Posterior vena cava (tissue), 2 donors: ENCODE measurements around the gene ARID4B. TPM values are rescaled to one million over a fixed set of nuclear protein-coding genes. Genes with fewer than 3 reads are reported as not detected.
"Not testable (repeated sequence)": the region's sequence is repeated elsewhere in the genome, so short reads cannot be mapped to it uniquely, and the experiment has no call there.

Experiments used
- DNase-seq: peaks from one replicate; pipeline ENCODE4 v3.0.0-alpha.2; 2020; ENCODE audit warnings: low spot score
- intact Hi-C, 2 donors: fragments of 100-400 bp; cut with DNase I; formaldehyde crosslinking; loops; one replicate each; pipeline versions ENCODE4 v1.14.1 to v1.14.2; 2022 to 2023
- total RNA-seq, 2 donors: library from RNA; stranded (reverse); fragmentation: NEBNext Ultra II Directional; extraction: Animal tissue kit (Norgen Biotek cat#: 25700); gene quantifications; one replicate each; pipeline ENCODE4 v1.2.1, GENCODE V29; 2021
- donor health status: DM: yes; HTN: yes; CAD: no.
- donor health status: DM: yes; HTN: yes; CAD: no.

Gene ARID4B
- total RNA-seq, 2 donors from 2014 or later, result 28.5 to 33.2 TPM

DNA sequence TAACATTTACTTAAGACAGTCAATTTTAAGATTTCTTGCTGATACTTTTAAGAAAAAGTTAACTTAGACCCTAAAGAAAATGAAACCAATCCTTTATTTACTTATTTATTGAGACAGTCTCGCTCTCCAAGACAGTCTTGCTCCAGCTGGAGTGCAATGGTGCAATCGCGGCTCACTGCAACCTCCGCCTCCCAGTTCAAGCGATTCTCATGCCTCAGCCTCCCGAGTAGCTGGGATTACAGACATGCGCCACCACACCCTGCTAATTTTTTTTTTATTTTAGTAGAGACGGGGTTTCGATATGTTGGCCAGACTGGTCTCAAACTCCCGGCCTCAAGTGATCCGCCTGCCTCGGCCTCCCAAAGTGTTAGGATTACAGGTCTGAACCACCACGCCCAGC, 44.3 kb downstream of the ARID4B start:
- DNase-seq, result not testable (repeated sequence)

DNA sequence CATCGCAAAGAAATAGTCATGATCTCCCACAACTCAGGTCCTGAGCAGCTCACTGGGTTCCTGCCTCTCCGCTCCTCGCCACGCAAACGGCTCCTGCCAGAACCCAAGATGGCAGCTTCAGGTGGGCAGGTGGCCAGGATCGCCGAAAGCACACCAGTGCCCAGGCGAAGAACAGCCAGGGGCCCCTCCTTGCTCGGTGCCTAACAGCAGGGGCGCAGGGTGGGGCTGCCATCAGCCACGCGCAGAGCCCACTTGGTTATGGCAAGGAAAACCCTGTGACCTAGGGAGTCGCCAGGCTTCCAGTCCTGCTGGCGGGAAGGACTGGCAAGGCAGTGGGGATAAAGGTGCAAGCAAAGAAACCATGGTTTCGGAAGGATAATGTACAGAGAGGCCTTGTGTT, 47.5 kb downstream of the ARID4B start:
- intact Hi-C loops, result no loop called here
- no peak for DNase-seq

More for the DNA sequence above, 44.3 kb downstream of the ARID4B start:
- intact Hi-C loops, result not testable (repeated sequence)

DNA sequence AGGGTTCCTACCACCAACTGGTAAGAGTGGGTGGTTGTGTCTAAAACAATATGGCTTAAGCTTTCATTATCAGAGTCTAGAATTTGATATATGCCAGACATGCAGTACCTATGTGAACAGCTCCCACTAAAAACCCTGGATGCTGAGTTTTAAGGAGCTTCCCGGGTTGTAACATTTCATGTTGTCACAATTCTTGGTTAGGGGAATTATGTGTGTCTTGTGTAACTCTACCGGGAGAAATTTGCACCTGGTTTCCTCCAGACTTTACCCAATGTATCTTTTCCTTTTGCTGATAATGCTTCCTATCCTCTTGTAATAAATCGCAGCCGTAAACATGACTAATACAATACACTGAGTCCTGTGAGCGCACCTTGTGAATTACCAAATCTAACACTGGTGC, 48.3 kb downstream of the ARID4B start:
- intact Hi-C loops, result loop anchor here in 1 of 2 donors (10.0 kb wide), 1 partner anchor 45 kb away; the partner anchor contains the start of genes ARID4B and GGPS1
- no peak for DNase-seq

DNA sequence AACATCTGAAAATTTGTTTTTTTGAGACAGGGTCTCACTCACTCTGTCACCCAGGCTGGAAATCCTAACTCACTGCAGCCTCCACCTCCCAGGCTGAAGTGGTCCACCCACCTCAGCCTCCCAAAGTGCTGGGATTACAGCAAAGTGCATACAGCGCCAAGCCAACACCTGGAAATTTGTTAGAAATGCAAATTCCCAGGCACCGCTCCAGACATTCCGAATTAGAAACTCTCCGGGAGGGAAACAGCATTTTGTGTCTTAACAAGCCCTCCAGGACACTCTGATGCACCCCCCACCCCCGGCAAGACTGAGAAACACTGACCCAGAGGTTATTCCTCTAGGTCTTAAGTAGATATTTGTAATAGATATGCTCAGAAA, 49.1 kb downstream of the ARID4B start:
- DNase-seq, result no peak
- intact Hi-C loops, result loop anchor here in 1 of 2 donors (10.0 kb wide), 1 partner anchor 46 kb away; the partner anchor contains the start of genes ARID4B and GGPS1

DNA sequence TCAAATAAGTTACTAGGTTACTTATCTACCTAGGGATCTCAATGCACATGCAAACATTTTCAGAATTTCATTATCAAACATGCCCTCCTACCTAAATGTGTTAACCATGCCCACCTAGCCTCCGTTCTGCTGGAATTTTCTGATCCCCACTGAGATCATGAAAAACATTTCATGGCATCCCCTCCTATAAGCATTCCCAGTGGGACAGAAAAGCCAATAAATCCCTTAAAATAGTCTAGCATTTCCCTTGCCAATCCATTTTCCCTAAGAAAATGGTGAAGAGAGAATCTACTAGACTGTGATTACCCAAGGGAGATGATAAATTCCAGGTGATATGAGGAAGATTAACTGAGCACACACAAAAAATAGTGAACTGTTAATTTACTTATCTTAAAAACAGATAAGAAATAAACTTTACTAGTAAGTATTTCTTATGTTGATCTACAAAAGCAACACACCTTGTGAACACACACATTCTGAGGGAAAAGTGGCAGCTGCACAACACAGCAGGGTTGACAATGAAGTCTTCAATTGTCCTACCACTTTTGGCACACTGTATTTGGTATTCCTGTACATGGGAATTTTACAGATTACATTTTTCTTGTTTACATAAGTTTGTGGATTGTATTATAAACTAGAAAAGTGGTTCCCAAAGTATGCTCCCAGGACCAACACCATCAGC, 49.6 kb downstream of the ARID4B start:
- intact Hi-C loops, result loop anchor here in 1 of 2 donors (10.0 kb wide), 1 partner anchor 46 kb away; the partner anchor contains the start of genes ARID4B and GGPS1
- DNase-seq, result no peak

DNA sequence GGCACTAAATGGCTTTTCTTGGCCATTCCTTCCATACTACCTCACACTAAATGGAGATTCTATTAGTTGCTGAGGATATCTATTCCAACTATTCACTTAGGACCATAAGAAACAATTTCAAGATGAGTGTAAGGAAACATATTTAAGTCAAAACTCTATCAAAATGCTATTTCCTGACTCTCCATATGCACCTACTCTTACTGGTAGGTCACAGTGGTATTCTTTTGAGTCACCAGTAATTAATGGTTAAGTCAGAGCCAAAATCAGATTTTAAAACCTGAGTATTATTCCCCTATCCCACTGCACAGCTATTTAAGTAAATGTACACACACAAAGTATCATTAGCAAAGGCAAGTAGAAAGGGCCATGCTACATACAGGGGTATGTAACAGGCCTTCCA, 50.3 kb downstream of the ARID4B start:
- intact Hi-C loops, result loop anchor here in 1 of 2 donors (10.0 kb wide), 1 partner anchor 47 kb away; the partner anchor contains the start of genes ARID4B and GGPS1
- DNase-seq, result no peak

DNA sequence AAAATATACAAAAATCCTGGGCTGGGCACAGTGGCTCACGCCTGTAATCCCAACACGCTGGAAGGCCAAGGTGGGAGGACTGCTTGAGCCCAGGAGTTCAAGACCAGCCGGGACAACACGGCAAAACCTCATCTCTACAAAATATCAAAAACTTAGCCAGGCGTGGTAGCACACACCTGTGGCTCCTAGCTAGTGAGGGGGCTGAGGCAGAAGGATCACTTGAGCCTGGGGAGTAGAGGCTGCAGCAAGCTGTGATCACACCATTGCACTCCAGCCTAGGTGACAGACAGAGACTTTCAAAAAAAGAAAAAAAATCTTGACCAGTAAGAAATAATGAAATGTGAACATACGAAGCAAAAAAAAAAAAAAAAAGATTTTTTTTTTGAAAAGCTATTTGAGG, 52.1 kb downstream of the ARID4B start:
- intact Hi-C loops, result loop anchor here in 1 of 2 donors (10.0 kb wide), 1 partner anchor 49 kb away; the partner anchor contains the start of genes ARID4B and GGPS1

DNA sequence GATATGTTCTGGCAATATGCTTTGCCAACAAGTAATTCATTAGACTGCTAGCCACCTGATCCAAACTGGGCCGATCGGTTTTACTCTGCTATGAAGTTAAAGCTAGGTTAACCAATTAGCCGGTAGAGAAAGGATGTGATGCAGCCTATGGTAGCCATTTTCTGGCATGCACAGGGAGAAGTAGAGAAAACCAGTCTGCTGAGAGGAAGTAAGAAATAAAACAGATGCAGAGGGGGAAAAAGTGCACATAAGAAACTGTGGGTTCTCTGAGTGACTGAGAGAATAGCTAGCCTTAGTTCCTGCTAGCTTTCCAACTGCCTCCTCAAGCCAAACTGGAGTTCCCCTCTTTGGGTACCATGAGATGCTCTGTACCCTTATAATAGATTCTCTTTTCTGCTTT, 52.8 kb downstream of the ARID4B start:
- no peak for DNase-seq
- intact Hi-C loops, result loop anchor here in 1 of 2 donors (10.0 kb wide), 1 partner anchor 50 kb away; the partner anchor contains the start of genes ARID4B and GGPS1

More for the DNA sequence above, 52.1 kb downstream of the ARID4B start:
- DNase-seq, result no peak

DNA sequence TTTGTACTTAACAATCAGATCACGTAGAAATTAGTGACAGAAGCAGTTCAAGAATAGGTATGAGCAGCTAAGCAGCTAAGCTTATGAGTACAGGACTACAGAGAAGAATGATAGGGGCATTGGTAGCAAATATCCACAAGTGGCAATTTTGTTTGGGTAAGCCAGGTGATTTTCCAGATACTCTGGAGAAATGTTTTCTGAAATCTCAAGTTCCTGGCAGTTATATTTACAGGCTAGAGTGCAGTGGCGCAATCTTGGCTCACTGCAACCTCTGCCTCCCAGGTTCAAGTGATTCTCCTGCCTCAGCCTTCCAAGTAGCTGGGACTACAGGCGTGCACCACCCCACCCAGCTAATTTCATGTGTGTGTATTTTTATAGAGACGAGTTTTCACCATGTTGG, 55.1 kb downstream of the ARID4B start:
- intact Hi-C loops, result loop anchor here in 1 of 2 donors (10.0 kb wide), 1 partner anchor 52 kb away; the partner anchor contains the start of genes ARID4B and GGPS1
- no peak for DNase-seq

DNA sequence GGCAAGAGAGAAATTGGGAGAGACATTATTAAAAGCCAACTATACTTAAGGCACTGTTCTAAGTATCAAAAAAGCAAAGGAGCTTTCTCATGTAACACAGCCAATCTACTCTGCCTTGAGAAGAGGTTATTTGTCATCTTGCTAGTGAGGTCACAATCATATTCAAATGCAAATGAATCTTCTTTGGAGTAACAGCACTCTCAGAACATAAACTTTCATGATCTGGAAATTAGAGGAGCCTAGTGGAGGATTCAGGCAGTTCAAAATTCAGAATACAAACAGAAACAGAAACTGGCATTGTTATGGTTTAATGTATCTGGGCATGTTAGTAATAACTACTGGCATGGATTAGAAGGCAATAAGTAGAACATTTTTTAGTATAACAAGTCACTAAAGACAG, 57.4 kb downstream of the ARID4B start:
- intact Hi-C loops, result loop anchor here in 1 of 2 donors (10.0 kb wide), 1 partner anchor 54 kb away; the partner anchor contains the start of genes ARID4B and GGPS1
- DNase-seq, result no peak

DNA sequence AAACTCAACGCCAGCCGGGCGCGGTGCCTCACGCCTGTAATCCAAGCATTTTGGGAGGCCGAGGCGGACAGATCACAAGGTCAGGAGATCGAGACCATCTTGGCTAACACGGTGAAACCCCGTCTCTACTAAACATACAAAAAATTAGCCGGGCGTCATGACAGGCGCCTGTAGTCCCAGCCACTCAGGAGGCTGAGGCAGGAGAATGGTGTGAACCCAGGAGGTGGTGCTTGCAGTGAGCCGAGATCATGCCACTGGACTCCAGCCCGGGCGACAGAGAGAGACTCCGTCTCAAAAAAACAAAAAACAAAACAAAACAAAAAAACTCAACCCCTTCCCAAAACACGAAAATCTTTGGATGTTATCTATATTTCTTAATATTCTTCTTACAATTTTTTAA, 58.0 kb downstream of the ARID4B start:
- DNase-seq, result not testable (repeated sequence)
- intact Hi-C loops, result loop anchor here in 1 of 2 donors (10.0 kb wide), 1 partner anchor 55 kb away; the partner anchor contains the start of genes ARID4B and GGPS1

DNA sequence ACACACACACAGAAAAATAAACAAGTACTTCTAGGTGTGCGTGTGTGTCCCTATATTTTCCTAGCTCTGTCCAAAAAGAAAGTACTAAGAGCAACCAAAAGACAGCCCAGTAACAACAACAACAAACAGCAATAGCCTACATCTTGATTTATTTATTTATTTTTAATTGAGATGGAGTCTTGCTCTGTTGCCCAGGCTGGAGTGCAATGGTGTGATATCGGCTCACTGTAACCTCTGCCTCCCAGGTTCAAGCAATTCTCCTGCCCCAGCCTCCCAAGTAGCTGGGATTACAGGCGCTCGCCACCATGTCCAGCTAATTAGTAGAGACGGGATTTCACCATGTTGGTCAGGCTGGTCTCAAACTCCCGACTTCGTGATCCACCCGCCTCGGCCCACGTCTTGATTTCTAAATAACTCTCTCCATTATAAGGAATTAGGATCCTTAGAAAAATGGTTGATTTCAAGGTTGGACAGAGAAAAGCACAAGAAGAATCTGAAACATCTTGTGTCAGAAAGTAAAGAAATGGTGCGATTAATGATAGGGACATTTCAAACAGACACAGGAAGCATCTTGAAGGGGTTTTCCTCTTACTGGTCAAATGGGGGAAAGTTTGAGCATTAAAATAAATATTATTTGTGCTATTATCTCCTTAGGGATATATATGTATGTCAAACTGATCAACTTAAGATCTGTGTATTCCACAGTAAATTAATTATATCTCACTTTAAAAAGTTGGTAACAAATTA, 59.4 kb downstream of the ARID4B start:
- no peak for DNase-seq
- intact Hi-C loops, result no loop called here

DNA sequence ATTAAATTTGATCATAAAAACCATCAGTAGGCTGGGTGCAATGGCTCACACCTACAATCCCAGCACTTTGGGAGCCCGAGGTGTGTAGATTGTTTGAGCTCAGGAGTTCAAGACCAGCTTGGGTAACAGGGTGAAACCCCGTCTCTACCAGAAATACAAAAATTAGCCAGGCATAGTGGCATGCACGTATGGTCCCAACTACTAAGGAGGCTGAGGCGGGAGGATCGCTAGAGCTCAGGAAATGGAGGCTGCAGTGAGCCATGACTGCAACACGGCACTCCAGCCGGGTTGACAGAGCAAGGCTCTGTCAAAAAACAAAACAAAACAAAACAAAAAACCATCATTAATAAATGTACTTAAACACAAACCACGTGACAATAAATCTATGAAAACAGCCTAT, 61.0 kb downstream of the ARID4B start:
- no peak for DNase-seq
- intact Hi-C loops, result no loop called here

DNA sequence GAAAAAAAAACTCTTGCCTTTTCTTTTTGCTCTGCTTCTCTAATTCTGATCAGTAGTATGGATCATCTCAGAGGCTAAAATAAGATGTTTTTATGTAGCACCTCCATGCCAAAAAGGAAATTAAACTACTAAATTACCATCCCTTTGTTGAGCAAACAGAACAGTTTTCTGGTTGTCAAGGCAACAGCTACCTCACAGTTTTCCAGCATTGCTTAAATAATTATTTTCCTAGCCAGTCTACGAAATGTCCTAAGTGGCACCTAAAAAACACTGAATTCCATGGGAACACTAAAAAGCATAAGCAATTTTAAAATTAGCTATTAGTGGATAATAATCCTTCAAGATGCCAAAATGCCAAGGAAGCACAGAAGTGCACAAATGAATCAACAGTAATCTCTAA, 61.7 kb downstream of the ARID4B start:
- intact Hi-C loops, result no loop called here

DNA sequence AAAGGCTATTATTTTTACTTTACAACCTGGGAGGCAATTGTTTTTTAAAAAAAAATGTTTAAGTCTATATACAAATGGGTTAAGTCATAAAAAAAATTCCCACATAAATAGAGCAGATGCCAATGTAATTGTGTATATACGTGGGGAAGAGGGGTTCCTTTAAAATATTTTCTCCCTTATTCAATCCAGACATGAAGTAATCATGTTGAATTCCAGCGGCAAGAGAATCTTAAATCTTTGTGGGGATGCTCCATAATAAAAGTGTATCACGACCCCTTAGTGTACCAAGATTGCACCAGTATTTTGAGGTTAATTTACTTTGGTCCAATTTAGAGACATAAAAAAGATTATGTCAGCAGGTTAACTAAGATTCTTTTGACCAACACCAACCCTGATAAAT, 62.1 kb downstream of the ARID4B start:
- no peak for DNase-seq

More for the DNA sequence above, 61.7 kb downstream of the ARID4B start:
- no peak for DNase-seq

DNA sequence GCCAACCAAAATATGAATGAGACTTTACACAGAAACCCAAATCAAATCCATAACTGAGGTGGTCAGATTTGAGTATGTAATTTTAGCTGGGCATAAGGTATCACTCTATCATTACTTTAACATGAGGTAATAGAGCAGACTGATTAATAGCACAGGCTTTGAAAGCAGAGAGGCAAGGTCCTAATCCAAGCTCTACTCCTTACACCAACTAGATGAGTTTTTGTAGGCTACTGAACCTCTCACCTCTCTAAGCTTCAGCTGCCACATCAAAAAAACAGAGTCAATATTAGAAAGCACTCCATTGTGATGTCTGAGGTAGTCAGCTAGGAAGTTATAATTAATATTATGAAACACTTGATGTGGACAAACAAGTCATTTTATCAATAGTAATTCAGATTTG, 63.7 kb downstream of the ARID4B start:
- intact Hi-C loops, result no loop called here
- no peak for DNase-seq

More for the DNA sequence above, 62.1 kb downstream of the ARID4B start:
- intact Hi-C loops, result no loop called here

DNA sequence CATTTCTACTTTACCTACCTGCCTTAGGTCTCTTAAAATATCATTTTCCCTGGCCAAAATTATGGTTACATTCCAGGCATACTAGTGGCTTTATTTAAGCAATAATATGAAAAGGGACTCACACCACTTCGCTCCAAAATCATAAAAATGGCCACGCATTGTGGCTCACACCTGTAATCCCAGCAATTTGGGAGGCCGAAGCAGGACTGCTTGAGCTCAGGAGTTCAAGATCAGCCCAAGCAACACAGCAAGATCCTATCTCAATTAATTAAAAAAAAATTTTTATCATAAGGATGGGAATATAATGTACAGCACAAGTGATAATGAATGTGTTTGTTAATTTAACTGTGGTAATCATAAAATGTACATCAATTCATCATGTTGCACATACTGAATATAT, 65.4 kb downstream of the ARID4B start:
- intact Hi-C loops, result loop anchor here in 1 of 2 donors (2.0 kb wide), 1 partner anchor 52 kb away; no protein-coding TSS in a partner anchor
- DNase-seq, result no peak

DNA sequence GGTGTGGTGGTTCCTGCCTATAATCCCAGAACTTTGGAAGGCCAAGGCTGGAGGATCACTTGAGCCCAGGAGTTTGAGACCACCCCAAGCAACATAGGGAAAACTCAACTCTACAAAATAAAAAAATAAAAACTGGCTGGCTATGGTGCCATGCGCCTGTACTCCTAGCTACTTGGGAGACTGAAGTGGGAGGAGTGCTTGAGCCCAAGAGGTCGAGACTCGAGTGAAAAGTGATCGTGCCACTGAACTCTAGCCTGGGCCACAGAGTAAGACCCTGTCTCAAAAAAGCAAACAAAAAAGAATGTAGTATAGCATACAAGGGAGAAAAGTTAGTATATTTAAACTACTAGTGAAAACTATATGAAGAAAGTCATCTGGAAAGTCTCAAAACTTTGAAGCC, 66.7 kb downstream of the ARID4B start:
- intact Hi-C loops, result no loop called here
- no peak for DNase-seq

DNA sequence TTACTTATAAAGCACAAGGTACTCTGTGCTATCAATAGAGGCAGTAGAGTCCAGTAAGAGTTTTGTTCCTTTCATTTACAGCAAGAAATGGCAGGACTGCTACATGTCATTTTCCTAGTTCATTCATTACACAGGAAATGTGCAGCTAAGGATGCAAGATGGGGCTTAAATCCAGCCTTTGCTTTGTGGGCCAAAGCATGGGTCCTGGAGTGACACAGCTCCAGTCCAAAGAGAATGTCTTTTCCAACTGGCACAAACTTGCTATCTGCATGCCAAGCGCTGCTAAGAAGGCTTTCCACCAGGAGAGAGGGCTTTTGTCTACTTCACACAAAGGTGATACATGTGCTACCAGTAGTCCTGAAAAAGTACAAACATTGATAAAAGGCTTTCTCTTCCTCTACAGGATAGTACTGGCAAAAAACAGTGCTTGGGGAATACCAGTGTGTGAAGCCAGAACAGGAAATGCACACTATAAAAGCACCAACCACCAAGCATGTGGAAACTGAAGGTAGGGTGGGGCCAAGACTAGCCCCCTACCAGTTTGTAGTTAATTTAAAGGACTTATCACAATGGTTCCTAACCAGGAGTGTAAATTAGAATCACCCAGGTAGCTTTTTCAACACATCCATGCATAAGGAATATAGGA, 68.7 kb downstream of the ARID4B start:
- intact Hi-C loops, result no loop called here
- no peak for DNase-seq
